Endodermal cell (in vitro differentiated cells): ENCODE results near the gene FGR. TPM values are rescaled to one million over a fixed set of nuclear protein-coding genes. Genes with fewer than 3 reads are reported as not detected.

ENCODE experiments used
- DNase-seq: peaks from one replicate; pipeline ENCODE4 v3.0.0-alpha.2; 2017
- H3K27ac ChIP-seq: 2 replicates; pipeline ENCODE4 v1.5.1; 2013; ENCODE audit warnings: mild to moderate bottlenecking, low read depth, low read length, moderate library complexity
- H3K27me3 ChIP-seq: 2 replicates; pipeline ENCODE4 v1.6.1; 2013; ENCODE audit warnings: mild to moderate bottlenecking, low read length, moderate library complexity; ENCODE audit not compliant: insufficient read depth, control insufficient read depth, poor library complexity, severe bottlenecking
- H3K36me3 ChIP-seq: 2 replicates; pipeline ENCODE4 v1.7.0; 2013; ENCODE audit warnings: mild to moderate bottlenecking, low read length, moderate library complexity; ENCODE audit not compliant: control insufficient read depth, insufficient read depth
- H3K4me1 ChIP-seq: one replicate; pipeline ENCODE4 v1.7.0; 2013; ENCODE audit warnings: low read length; ENCODE audit not compliant: control insufficient read depth, insufficient read depth
- H3K4me3 ChIP-seq: 2 replicates; pipeline ENCODE4 v1.5.1; 2013; ENCODE audit warnings: mild to moderate bottlenecking, low read length, moderate library complexity
- H3K9ac ChIP-seq: 2 replicates; pipeline ENCODE4 v1.6.1; 2013; ENCODE audit warnings: mild to moderate bottlenecking, low read length, moderate library complexity; ENCODE audit not compliant: poor library complexity, severe bottlenecking; ENCODE audit errors: extremely low read depth
- H3K9me3 ChIP-seq: 2 replicates; pipeline ENCODE4 v1.6.1; 2013; ENCODE audit warnings: mild to moderate bottlenecking, low read length, moderate library complexity; ENCODE audit not compliant: control insufficient read depth
- H3K27ac Mint-ChIP-seq: 2 replicates; pipeline ENCODE4 v1.8.0; 2020; ENCODE audit warnings: mixed read lengths
- H3K27me3 Mint-ChIP-seq: 2 replicates; pipeline ENCODE4 v1.8.0; 2021; ENCODE audit warnings: mild to moderate bottlenecking, mixed read lengths; ENCODE audit not compliant: insufficient read depth
- H3K36me3 Mint-ChIP-seq: 2 replicates; pipeline ENCODE4 v1.8.0; 2020; ENCODE audit warnings: low read depth, mixed read lengths
- H3K4me1 Mint-ChIP-seq: 2 replicates; pipeline ENCODE4 v1.8.0; 2020; ENCODE audit warnings: mixed read lengths
- H3K4me3 Mint-ChIP-seq: 2 replicates; pipeline ENCODE4 v1.8.0; 2020; ENCODE audit warnings: mild to moderate bottlenecking, moderate library complexity, mixed read lengths
- H3K9me3 Mint-ChIP-seq: 2 replicates; pipeline ENCODE4 v1.8.0; 2020; ENCODE audit warnings: mild to moderate bottlenecking, mixed read lengths
- CTCF ChIP-seq: fragments of 200-600 bp; sonication (generic); conservative IDR thresholded peaks from 2 replicates; pipeline ENCODE4 v1.5.0; 2021; ENCODE audit warnings: antibody characterized with exemption, mild to moderate bottlenecking
- WGBS, 2 experiments: methylation state at CpG; one replicate each; pipeline versions ENCODE4 v1.1.5 to v1.1.7; 2013; ENCODE audit warnings: missing lambda C conversion rate in 2 of 2, mixed read lengths in 1 of 2; ENCODE audit not compliant: insufficient coverage in 1 of 2, insufficient read length in 1 of 2; 5-methylcytosine and 5-hydroxymethylcytosine counted together
- total RNA-seq, 2 donors: library from RNA; stranded (reverse); fragmentation: NEBNext Ultra II Directional in 1 of 2; extraction: Animal tissue kit (Norgen Biotek cat#: 25700) in 1 of 2; gene quantifications; 2 replicates in 1 of 2; 3 replicates in 1 of 2; pipeline ENCODE4 v1.2.1, GENCODE V29; 2021

The FGR gene
- total RNA-seq, 2 donors from 2014 or later: not detected

- Mint-ChIP-seq H3K4me3 (peak overlapping the region; percentile 90), H3K9me3 (no peaks in the 10 kb centered on the region), H3K4me1 (peaks cover 60% of the 10 kb centered on the region), H3K27me3 (no peaks in the 10 kb centered on the region), H3K36me3 (no peaks in the 10 kb centered on the region), H3K27ac (peak overlapping the region; percentile 66)
- 43 to 56% methylated on average over 7 to 23 of the region's 23 CpGs for WGBS, 2 experiments
- H3K9me3 ChIP-seq: no peaks in the 10 kb centered on the region
- H3K36me3 ChIP-seq: no peaks in the 10 kb centered on the region
- DNase-seq: peak; percentile 62
- H3K9ac ChIP-seq: no peak overlapping the region
- peaks cover 24% of the 10 kb centered on the region for H3K4me1 ChIP-seq
- peak overlapping the region; percentile 82 for H3K4me3 ChIP-seq
- peak overlapping the region; percentile 51 for H3K27ac ChIP-seq
- no peaks in the 10 kb centered on the region for H3K27me3 ChIP-seq
- no peak for TF ChIP-seq CTCF
Observed at GRCh38 chr1:27601771-27602461, 33.1 kb downstream of the FGR start.

- no peak for DNase-seq
- H3K4me3 ChIP-seq: peak overlapping the region; percentile 82
- peaks cover 54% of the 10 kb centered on the region for H3K4me1 Mint-ChIP-seq
- TF ChIP-seq CTCF: no peak
- H3K4me3 Mint-ChIP-seq: peak overlapping the region; percentile 38
- H3K27me3 Mint-ChIP-seq: no peaks in the 10 kb centered on the region
- H3K36me3 Mint-ChIP-seq: no peaks in the 10 kb centered on the region
- H3K9me3 Mint-ChIP-seq: no peaks in the 10 kb centered on the region
- H3K9ac ChIP-seq: no peak overlapping the region
- peaks cover 23% of the 10 kb centered on the region for H3K4me1 ChIP-seq
- no peak overlapping the region for H3K27ac Mint-ChIP-seq
- no peaks in the 10 kb centered on the region for H3K36me3 ChIP-seq
- no peaks in the 10 kb centered on the region for H3K27me3 ChIP-seq
- no peaks in the 10 kb centered on the region for H3K9me3 ChIP-seq
- H3K27ac ChIP-seq: peak overlapping the region; percentile 51
Observed at GRCh38 chr1:27601321-27601770, 33.6 kb downstream of the FGR start.

- Histone ChIP-seq H3K9ac (no peak overlapping the region), H3K4me1 (peaks cover 23% of the 10 kb centered on the region), H3K9me3 (no peaks in the 10 kb centered on the region), H3K27me3 (no peaks in the 10 kb centered on the region), H3K27ac (peak overlapping the region; percentile 36), H3K4me3 (no peak overlapping the region), H3K36me3 (no peaks in the 10 kb centered on the region)
- H3K9me3 Mint-ChIP-seq: no peaks in the 10 kb centered on the region
- WGBS, 2 experiments: 69 to 83% methylated on average over 3 of the region's 3 CpGs
- no peak overlapping the region for H3K27ac Mint-ChIP-seq
- H3K4me3 Mint-ChIP-seq: peak overlapping the region; percentile 5
- H3K36me3 Mint-ChIP-seq: no peaks in the 10 kb centered on the region
- H3K27me3 Mint-ChIP-seq: no peaks in the 10 kb centered on the region
- peaks cover 47% of the 10 kb centered on the region for H3K4me1 Mint-ChIP-seq
- DNase-seq: peak; percentile 85
- peak; percentile 47 for TF ChIP-seq CTCF
Observed at GRCh38 chr1:27600498-27601175, 34.3 kb downstream of the FGR start.
